Activated CD4-positive, alpha-beta T cell treated with anti-CD3 and anti-CD28 coated beads for 36 hours (primary cell): Measurements from ENCODE around the gene SHISA8. TPM values are rescaled to one million over a fixed set of nuclear protein-coding genes. Genes with fewer than 3 reads are reported as not detected.
A peak's percentile ranks its signal among the peaks of the same experiment; 100 is the strongest.

Source experiments
- ATAC-seq: fragments of 200-7000 bp; cut with Tn5 transposase; one replicate; pipeline ENCODE4 v1.10.0; 2021; ENCODE audit warnings: mild to moderate bottlenecking, moderate library complexity
- CTCF ChIA-PET: fragments of 350-600 bp; sonication (Branson Sonifier 250); formaldehyde crosslinking; loops from one replicate; lab custom pipeline; 2021; ENCODE audit warnings: antibody characterized with exemption; lab: Charles Lee
- POLR2A ChIA-PET: fragments of 350-600 bp; sonication (Branson Sonifier 250); formaldehyde crosslinking; loops from one replicate; lab custom pipeline; 2021; ENCODE audit warnings: antibody characterized with exemption, inconsistent platforms; lab: Charles Lee
- DNase-seq: peaks from one replicate; pipeline ENCODE4 v3.0.0-alpha.2; 2020
- H3K27ac Mint-ChIP-seq: one replicate; pipeline ENCODE4 v1.8.0; 2021; ENCODE audit warnings: mixed read lengths
- H3K27me3 Mint-ChIP-seq: one replicate; pipeline ENCODE4 v1.8.0; 2021; ENCODE audit warnings: mixed read lengths
- H3K36me3 Mint-ChIP-seq: one replicate; pipeline ENCODE4 v1.8.0; 2021; ENCODE audit warnings: low read depth, mixed read lengths
- H3K4me1 Mint-ChIP-seq: one replicate; pipeline ENCODE4 v1.8.0; 2021; ENCODE audit warnings: mixed read lengths
- H3K4me3 Mint-ChIP-seq: one replicate; pipeline ENCODE4 v1.8.0; 2021; ENCODE audit warnings: mild to moderate bottlenecking, moderate library complexity, mixed read lengths
- H3K9me3 Mint-ChIP-seq: one replicate; pipeline ENCODE4 v1.8.0; 2021; ENCODE audit warnings: low read depth, mixed read lengths
- intact Hi-C, 2 experiments: fragments of 100-400 bp; cut with DNase I in 1 of 2; cut with micrococcal nuclease in 1 of 2; formaldehyde crosslinking; loops; one replicate each; pipeline versions ENCODE4 v1.14.2 to v1.15.1; 2022 to 2024; cut with DNase I, micrococcal nuclease
- total RNA-seq, 2 experiments: library from RNA; stranded (reverse); gene quantifications; one replicate each; pipeline ENCODE4 v1.2.3, GENCODE V29; 2021

The SHISA8 gene
- total RNA-seq, 2 experiments from 2014 or later: 1.4 to 1.9 TPM

GRCh38 chr22:41922940-41923594, 8.2 kb upstream of the SHISA8 start:
- peaks cover 21% of the 10 kb centered on the region for H3K4me1 Mint-ChIP-seq
- ChIA-PET CTCF (interaction anchor here (0.7 to 2.5 kb wide), 5 partner anchors 10 to 226 kb away, joined by 3 to 9 read pairs (median 4); no protein-coding TSS in a partner anchor), POLR2A (no interaction called here)
- no peak overlapping the region for H3K4me3 Mint-ChIP-seq
- H3K27me3 Mint-ChIP-seq: peaks cover 7% of the 10 kb centered on the region
- H3K36me3 Mint-ChIP-seq: no peaks in the 10 kb centered on the region
- H3K9me3 Mint-ChIP-seq: no peaks in the 10 kb centered on the region
- no peak for DNase-seq
- H3K27ac Mint-ChIP-seq: no peak overlapping the region
- intact Hi-C loops: no loop called here
- no peak for ATAC-seq

- DNase-seq: no peak
- Mint-ChIP-seq H3K27me3 (peaks cover 9% of the 10 kb centered on the region), H3K27ac (no peak overlapping the region), H3K9me3 (no peaks in the 10 kb centered on the region), H3K36me3 (no peaks in the 10 kb centered on the region), H3K4me1 (peaks cover 22% of the 10 kb centered on the region), H3K4me3 (no peak overlapping the region)
- ATAC-seq: no peak
- intact Hi-C loops: no loop called here
- CTCF ChIA-PET: interaction anchor here (0.7 to 2.5 kb wide), 2 partner anchors 10 to 93 kb away, joined by 3 to 9 read pairs; no protein-coding TSS in a partner anchor
- POLR2A ChIA-PET: no interaction called here
These were observed 7.5 kb upstream of the SHISA8 start for GRCh38 chr22:41922328-41922727.

GRCh38 chr22:41920271-41920976, 5.5 kb upstream of the SHISA8 start:
- H3K36me3 Mint-ChIP-seq: no peaks in the 10 kb centered on the region
- peaks cover 18% of the 10 kb centered on the region for H3K4me1 Mint-ChIP-seq
- H3K27me3 Mint-ChIP-seq: peaks cover 23% of the 10 kb centered on the region
- CTCF ChIA-PET: no interaction called here
- POLR2A ChIA-PET: no interaction called here
- intact Hi-C loops: no loop called here
- no peaks in the 10 kb centered on the region for H3K9me3 Mint-ChIP-seq
- H3K27ac Mint-ChIP-seq: no peak overlapping the region
- H3K4me3 Mint-ChIP-seq: no peak overlapping the region
- DNase-seq (no peak), ATAC-seq (no peak)

GRCh38 chr22:41919357-41920224, 4.7 kb upstream of the SHISA8 start:
- peak; percentile 68 for DNase-seq
- CTCF ChIA-PET: interaction anchor here (0.8 to 1.3 kb wide), 2 partner anchors 93 to 222 kb away, joined by 4 to 9 read pairs; no protein-coding TSS in a partner anchor

GRCh38 chr22:41917903-41918791, 3.3 kb upstream of the SHISA8 start:
- Mint-ChIP-seq H3K36me3 (no peaks in the 10 kb centered on the region), H3K9me3 (no peaks in the 10 kb centered on the region), H3K4me3 (peak overlapping the region; percentile 38), H3K4me1 (peaks cover 18% of the 10 kb centered on the region), H3K27ac (peak overlapping the region; percentile 37), H3K27me3 (peaks cover 28% of the 10 kb centered on the region)
- intact Hi-C loops: no loop called here
- POLR2A ChIA-PET: no interaction called here
- no peak for ATAC-seq
- CTCF ChIA-PET: no interaction called here
- DNase-seq: peak; percentile 57

More at GRCh38 chr22:41919357-41920224, 4.7 kb upstream of the SHISA8 start:
- peaks cover 24% of the 10 kb centered on the region for H3K27me3 Mint-ChIP-seq
- ATAC-seq: peak; percentile 53
- peak overlapping the region; percentile 47 for H3K4me3 Mint-ChIP-seq
- POLR2A ChIA-PET: interaction anchor here (0.9 to 1.3 kb wide), 2 partner anchors 21 to 89 kb away, joined by 3 to 6 read pairs; no protein-coding TSS in a partner anchor
- H3K9me3 Mint-ChIP-seq: no peaks in the 10 kb centered on the region
- intact Hi-C loops: loop anchor here in 1 of 2 experiments (1.0 kb wide), 1 partner anchor 21 kb away; no protein-coding TSS in a partner anchor
- no peaks in the 10 kb centered on the region for H3K36me3 Mint-ChIP-seq
- peaks cover 15% of the 10 kb centered on the region for H3K4me1 Mint-ChIP-seq
- H3K27ac Mint-ChIP-seq: peak overlapping the region; percentile 19

- Mint-ChIP-seq H3K36me3 (no peaks in the 10 kb centered on the region), H3K27me3 (peaks cover 35% of the 10 kb centered on the region), H3K9me3 (no peaks in the 10 kb centered on the region), H3K27ac (no peak overlapping the region), H3K4me3 (no peak overlapping the region), H3K4me1 (peaks cover 24% of the 10 kb centered on the region)
- CTCF ChIA-PET: interaction anchor here (1.0 kb wide), 1 partner anchor 8 kb away, joined by 3 read pairs; no protein-coding TSS in a partner anchor
- POLR2A ChIA-PET: interaction anchor here (0.6 kb wide), 1 partner anchor 144 kb away, joined by 4 read pairs; no protein-coding TSS in a partner anchor
- DNase-seq: no peak
- intact Hi-C loops: no loop called here
- ATAC-seq: no peak
These were observed 2.6 kb upstream of the SHISA8 start for GRCh38 chr22:41917375-41917902.

GRCh38 chr22:41916745-41917358, 2.0 kb upstream of the SHISA8 start:
- POLR2A ChIA-PET: interaction anchor here (0.6 to 0.8 kb wide), 2 partner anchors 23 to 144 kb away, joined by 3 to 4 read pairs; no protein-coding TSS in a partner anchor

GRCh38 chr22:41915786-41916493, 1.1 kb upstream of the SHISA8 start:
- DNase-seq: no peak
- Mint-ChIP-seq H3K4me3 (no peak overlapping the region), H3K9me3 (no peaks in the 10 kb centered on the region), H3K4me1 (peaks cover 29% of the 10 kb centered on the region), H3K36me3 (no peaks in the 10 kb centered on the region), H3K27me3 (peaks cover 47% of the 10 kb centered on the region), H3K27ac (no peak overlapping the region)
- no peak for ATAC-seq
- intact Hi-C loops: no loop called here
- CTCF ChIA-PET: interaction anchor here (0.8 to 1.2 kb wide), 2 partner anchors 10 to 117 kb away, joined by 3 to 9 read pairs; no protein-coding TSS in a partner anchor
- POLR2A ChIA-PET: interaction anchor here (0.8 kb wide), 1 partner anchor 24 kb away, joined by 3 read pairs; no protein-coding TSS in a partner anchor

More at GRCh38 chr22:41916745-41917358, 2.0 kb upstream of the SHISA8 start:
- CTCF ChIA-PET: interaction anchor here (1.0 to 1.2 kb wide), 2 partner anchors 9 to 117 kb away, joined by 3 to 9 read pairs; no protein-coding TSS in a partner anchor
- H3K4me1 Mint-ChIP-seq: peaks cover 24% of the 10 kb centered on the region
- DNase-seq (no peak), ATAC-seq (no peak)
- no peak overlapping the region for H3K27ac Mint-ChIP-seq
- H3K27me3 Mint-ChIP-seq: peaks cover 41% of the 10 kb centered on the region
- H3K36me3 Mint-ChIP-seq: no peaks in the 10 kb centered on the region
- no peaks in the 10 kb centered on the region for H3K9me3 Mint-ChIP-seq
- H3K4me3 Mint-ChIP-seq: no peak overlapping the region
- intact Hi-C loops: no loop called here

GRCh38 chr22:41914611-41915034, 251 bp downstream of the SHISA8 start:
- ATAC-seq (no peak), DNase-seq (no peak)
- POLR2A ChIA-PET: no interaction called here
- Mint-ChIP-seq H3K9me3 (no peaks in the 10 kb centered on the region), H3K27ac (no peak overlapping the region), H3K4me1 (peaks cover 29% of the 10 kb centered on the region), H3K4me3 (no peak overlapping the region), H3K27me3 (peaks cover 47% of the 10 kb centered on the region), H3K36me3 (no peaks in the 10 kb centered on the region)
- CTCF ChIA-PET: no interaction called here
- intact Hi-C loops: loop anchor here in 1 of 2 experiments (5.0 kb wide), 1 partner anchor 37 kb away; no protein-coding TSS in a partner anchor
